Adipose tissue (tissue), 3 donors: Measurements from ENCODE around the gene ETV5. TPM values are rescaled to one million over a fixed set of nuclear protein-coding genes. Genes with fewer than 3 reads are reported as not detected.

Experiments
- H3K27ac ChIP-seq: one replicate; pipeline ENCODE4 v1.5.1; 2013; ENCODE audit warnings: low read depth, low read length
- WGBS, 3 donors: extraction: QIAGEN DNeasy Blood & Tissue Kit; methylation state at CpG; one replicate each; pipeline ENCODE4 v1.1.7; 2013; 5-methylcytosine and 5-hydroxymethylcytosine counted together
- polyA plus RNA-seq, 3 donors: library from polyadenylated mRNA; stranded (reverse); fragments of 200-250 nt; gene quantifications; one replicate each; pipeline ENCODE4 v1.2.3, GENCODE V29; 2013
- donor health status: healthy with polysubstance abuse.
- donor health status: Bipolar disorder and iron deficiency.
- donor health status: healthy.

The ETV5 gene
- polyA plus RNA-seq, 3 donors: 2.9 to 4.7 (median 3.4) TPM

GRCh38 chr3:186100398-186100797, 8.5 kb downstream of the ETV5 start:
- WGBS, 3 donors: 68 to 85% (median 82%) methylated on average over 3 of the region's 3 CpGs

DNA sequence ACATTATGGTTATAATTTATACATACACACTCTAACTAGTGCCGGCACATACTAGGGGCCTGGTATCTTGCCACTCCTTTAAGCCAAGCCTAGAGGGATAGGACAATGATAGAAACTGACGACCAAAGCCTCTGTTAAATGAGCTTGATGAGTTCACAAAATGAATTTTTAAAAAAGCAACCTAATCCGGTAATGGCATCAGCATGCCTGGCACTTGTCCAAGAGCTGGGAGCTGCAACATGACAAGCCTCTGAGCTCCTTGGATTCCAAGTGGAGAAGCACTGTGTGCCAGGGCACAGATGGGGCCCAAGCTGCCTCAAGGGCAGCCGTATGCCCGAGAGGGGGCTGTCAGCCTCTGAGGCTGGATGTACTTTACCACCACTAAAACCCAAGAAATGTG, 9.7 kb downstream of the ETV5 start:
- H3K27ac ChIP-seq: no peak overlapping the region
- 37 to 73% (median 72%) methylated on average over 5 of the region's 5 CpGs for WGBS, 3 donors

More at GRCh38 chr3:186100398-186100797, 8.5 kb downstream of the ETV5 start:
- no peak overlapping the region for H3K27ac ChIP-seq

GRCh38 chr3:186098740-186099139, 10.1 kb downstream of the ETV5 start:
- WGBS, 3 donors: 60 to 83% (median 82%) methylated on average over 3 of the region's 3 CpGs
- H3K27ac ChIP-seq: no peak overlapping the region

GRCh38 chr3:186097663-186098451, 11.0 kb downstream of the ETV5 start:
- no peak overlapping the region for H3K27ac ChIP-seq
- 0 to 2% (median 2%) methylated on average over 16 of the region's 16 CpGs for WGBS, 3 donors

DNA sequence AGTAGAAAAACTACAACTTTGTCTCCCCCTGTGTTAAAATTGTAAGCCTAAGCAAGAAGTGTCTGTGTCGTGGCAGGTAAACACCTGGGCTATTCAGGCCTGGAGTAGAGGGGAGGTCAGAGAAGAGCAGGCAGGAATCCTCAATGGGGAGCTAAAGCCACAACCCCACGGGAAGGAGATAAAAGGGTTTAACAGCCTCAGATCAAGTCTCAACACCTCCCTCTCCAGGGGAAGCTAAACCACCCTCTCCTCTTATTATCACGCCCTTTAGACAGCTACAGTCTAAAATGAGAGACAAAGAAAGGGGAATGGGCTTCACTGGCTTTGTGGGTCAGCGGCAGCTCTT, 11.6 kb downstream of the ETV5 start:
- WGBS, 3 donors: 26 to 55% (median 54%) methylated on average over 4 of the region's 4 CpGs
- H3K27ac ChIP-seq: no peak overlapping the region

DNA sequence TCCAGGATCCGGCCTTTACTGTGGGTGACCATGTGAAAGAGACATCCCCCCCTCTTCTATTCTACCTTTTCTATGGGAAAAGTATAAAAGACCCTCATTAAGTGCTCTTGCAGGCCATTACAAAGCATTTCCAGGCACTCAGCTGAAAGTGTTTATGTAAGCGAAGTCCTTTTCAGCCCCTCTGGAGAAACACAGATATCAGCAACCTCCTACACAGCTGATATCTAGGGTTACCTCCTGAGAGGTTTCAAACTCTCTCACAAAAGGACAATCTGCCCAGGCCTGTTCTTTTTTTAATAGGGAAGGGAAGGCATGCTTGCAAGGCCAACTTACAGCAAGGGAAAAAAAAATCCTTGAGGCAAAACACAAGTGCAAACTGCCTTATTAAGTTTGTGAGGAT, 12.6 kb downstream of the ETV5 start:
- H3K27ac ChIP-seq: no peak overlapping the region

DNA sequence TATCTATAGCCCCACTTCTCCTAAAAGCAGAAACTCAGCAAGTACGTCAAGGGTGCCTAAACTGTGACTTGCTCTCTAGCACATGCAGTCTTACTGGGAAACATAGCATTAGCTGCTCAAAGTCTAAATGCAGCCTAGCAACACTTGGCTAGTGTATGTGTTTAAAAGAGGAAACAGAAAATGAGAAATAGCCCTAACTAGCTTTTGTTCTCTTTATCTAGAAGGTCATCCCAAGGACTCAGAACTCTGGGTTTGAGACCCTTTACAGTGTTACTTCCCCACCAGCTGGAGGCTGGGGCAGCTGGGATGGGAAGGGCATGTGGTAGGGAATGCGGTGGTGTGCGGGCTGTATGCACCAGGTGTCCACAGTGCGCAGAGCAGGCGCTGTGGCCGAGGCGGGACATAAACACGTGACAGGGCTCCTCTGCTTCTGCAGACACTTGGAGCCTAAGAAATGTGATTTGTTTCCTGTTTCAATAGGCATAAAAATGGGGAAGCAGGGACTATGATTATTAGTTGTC, 13.3 kb downstream of the ETV5 start:
- H3K27ac ChIP-seq: no peak overlapping the region
- WGBS, 3 donors: 71 to 84% (median 73%) methylated on average over 8 of the region's 8 CpGs

More for the DNA sequence above, 12.6 kb downstream of the ETV5 start:
- 76 to 87% (median 78%) methylated on average over 2 of the region's 2 CpGs for WGBS, 3 donors

DNA sequence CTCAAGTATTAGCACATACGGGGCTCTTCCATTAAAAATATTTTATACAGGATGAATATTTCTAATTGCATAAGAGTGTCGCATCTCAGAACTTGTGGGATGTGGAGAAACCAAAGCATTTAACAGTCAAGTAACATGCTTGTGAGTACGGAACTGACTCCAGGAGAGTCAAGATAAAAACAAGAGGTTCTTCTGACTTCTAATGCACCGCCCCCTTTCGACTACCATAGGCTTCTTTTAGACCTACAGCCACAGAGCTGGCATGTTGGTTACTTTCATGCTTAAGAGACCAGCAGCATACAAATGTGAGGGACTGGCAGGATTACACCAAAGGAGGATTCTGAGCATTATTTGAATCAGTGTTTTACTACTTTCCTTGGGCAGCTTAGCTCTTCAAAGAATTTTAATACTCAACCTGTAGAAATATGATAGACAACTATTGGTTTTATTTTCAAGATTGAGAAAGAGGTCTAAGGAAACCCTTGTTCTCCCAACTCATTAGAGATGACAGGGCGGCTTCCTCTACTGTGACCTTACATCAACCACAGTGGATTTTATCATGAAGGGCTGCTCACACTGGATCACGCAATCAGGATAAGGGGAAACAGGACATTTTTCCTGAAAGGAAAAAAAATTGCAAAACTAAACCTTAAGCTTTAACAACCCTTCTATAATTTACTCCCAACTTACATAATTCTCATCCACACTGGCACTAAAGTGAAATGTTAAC, 14.0 kb downstream of the ETV5 start:
- 82 to 93% (median 88%) methylated on average over 7 of the region's 7 CpGs for WGBS, 3 donors
- H3K27ac ChIP-seq: no peak overlapping the region

DNA sequence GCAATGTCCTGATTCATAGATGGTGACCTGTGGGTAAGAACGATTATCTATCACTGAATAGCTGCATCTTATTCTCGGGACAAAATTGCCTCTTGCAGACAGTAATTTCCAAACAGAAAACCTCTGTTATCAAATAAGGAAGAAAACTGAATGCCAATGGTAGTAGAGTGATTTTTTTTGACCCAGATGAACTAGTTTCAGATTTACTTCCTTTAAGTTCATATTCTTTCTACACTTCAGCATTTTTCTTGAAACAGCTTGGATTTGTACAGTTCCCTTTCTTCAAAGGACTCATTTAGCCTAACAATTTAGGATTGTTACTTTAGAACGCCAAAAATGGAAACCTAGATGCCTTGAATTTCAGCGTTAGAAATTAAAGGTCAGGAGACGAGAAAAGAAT, 14.6 kb downstream of the ETV5 start:
- H3K27ac ChIP-seq: no peak overlapping the region

DNA sequence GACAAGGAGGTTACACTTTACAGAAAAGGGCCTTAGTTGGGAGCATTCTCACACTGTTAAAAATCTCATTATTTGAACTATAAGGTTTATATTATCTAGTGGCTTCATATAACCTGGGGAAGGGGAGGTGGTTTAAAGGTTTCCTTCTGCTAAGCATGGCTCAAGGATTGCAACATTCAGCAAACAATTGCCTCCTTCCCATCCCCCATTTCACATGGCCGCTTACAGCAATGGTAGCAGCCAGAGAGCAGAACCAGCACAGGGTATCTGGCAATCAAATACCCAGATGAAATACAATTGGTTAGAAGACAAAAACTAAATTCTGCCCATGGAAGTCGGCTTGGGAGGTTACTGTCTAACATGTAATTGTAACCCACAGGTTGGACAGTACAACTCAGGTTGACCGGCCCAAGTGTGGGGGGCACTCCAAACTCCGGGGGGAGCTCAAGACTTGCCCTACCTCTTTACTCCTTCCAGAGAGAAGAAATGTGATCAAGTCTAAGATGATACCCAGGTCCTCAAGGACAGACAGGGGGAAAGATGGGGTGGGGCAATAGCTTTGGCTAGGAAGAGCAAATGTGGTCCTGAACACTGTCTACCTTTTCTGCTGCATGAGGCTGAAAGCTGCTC, 15.5 kb downstream of the ETV5 start:
- H3K27ac ChIP-seq: no peak overlapping the region
- WGBS, 3 donors: 76 to 94% (median 91%) methylated on average over 4 of the region's 4 CpGs

More for the DNA sequence above, 14.6 kb downstream of the ETV5 start:
- WGBS, 3 donors: 85 to 88% (median 87%) methylated on average over 5 of the region's 5 CpGs

GRCh38 chr3:186092360-186093070, 16.4 kb downstream of the ETV5 start:
- WGBS, 3 donors: 84 to 88% (median 87%) methylated on average over 10 of the region's 10 CpGs
- no peak overlapping the region for H3K27ac ChIP-seq

DNA sequence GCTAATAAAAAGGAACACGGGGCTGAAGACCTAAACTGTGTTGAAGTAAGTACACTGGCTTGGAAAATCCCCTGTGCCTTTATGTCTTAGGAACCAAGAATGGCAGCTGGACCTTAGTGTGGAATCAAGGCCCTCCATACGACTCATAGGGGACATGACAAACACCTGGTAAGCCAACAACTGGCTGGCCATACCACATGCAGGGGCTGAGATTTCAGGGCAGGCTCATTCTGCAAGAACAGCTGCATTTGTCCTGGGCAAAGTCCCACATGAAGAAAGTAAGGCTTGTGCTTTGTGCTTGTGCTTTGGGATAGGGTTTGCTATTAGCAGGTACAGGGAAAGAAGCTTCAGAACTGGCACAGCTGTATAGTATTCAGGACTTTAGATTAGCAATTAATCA, 18.0 kb downstream of the ETV5 start:
- 80 to 97% (median 87%) methylated on average over 2 of the region's 2 CpGs for WGBS, 3 donors

DNA sequence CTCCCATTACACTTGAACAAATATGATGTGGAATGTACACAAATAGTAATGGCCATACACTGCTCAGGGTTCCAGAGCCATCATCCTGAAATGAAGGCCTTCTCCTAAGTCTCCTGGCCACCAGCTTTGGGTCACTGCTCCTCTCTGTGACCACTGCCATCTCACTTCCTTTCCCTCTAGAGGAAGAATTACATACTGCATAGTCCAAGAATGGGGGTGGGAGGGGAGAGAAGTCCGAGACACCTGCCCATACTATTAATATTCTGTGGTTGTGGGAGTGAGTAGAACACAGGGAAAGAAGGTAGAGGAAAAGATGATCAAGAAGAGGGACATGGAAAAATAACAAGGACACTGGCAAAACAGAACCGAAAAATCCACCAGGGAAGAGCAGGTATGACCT, 20.6 kb downstream of the ETV5 start:
- H3K27ac ChIP-seq: no peak overlapping the region
- 91 to 100% (median 98%) methylated on average over 2 of the region's 2 CpGs for WGBS, 3 donors

More for the DNA sequence above, 18.0 kb downstream of the ETV5 start:
- no peak overlapping the region for H3K27ac ChIP-seq

- 86 to 91% (median 91%) methylated on average over 4 of the region's 4 CpGs for WGBS, 3 donors
- no peak overlapping the region for H3K27ac ChIP-seq
Measured at GRCh38 chr3:186084264-186084663, 24.6 kb downstream of the ETV5 start.

DNA sequence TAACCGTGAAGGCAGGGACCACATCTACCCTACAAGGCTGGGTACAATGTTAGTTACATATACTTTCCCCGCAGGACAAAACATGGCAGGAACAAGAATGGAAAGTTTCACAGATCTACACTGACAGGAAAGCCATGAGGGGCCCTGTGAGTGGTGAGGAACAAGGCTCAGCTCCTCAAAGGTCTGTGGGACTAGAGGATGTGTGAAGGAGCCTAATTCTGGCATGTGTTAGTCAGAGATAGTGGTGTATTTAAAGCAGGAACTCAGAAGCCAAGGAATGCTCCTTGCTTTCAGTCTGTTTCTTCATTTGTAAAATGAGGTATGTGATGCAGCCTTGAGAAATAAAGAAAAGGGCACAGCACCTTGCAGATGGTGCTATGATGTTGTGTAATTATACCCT, 25.1 kb downstream of the ETV5 start:
- H3K27ac ChIP-seq: no peak overlapping the region
- WGBS, 3 donors: 89 to 94% (median 91%) methylated on average over 2 of the region's 2 CpGs

GRCh38 chr3:186082150-186082549, 26.7 kb downstream of the ETV5 start:
- H3K27ac ChIP-seq: no peak overlapping the region
- 94 to 97% (median 95%) methylated on average over 8 of the region's 8 CpGs for WGBS, 3 donors

DNA sequence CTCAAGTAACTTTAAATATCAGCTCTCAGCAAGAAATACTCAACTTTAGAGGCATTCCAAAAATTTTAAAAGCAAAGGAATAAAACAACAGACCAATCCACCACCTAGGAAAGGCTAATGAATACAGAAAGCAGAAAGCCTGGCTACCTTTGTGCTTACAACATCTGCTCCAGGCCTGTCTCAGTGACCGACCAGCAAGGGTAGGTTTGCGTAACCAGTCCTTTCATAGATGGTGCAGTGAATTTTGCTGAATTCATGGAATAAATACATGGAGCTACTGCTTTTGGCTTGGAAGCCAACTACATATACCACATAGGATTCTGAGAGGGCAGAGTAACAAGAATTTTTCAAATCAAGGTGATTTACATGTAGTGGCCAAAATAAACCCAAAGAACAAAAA, 27.2 kb downstream of the ETV5 start:
- H3K27ac ChIP-seq: no peak overlapping the region

DNA sequence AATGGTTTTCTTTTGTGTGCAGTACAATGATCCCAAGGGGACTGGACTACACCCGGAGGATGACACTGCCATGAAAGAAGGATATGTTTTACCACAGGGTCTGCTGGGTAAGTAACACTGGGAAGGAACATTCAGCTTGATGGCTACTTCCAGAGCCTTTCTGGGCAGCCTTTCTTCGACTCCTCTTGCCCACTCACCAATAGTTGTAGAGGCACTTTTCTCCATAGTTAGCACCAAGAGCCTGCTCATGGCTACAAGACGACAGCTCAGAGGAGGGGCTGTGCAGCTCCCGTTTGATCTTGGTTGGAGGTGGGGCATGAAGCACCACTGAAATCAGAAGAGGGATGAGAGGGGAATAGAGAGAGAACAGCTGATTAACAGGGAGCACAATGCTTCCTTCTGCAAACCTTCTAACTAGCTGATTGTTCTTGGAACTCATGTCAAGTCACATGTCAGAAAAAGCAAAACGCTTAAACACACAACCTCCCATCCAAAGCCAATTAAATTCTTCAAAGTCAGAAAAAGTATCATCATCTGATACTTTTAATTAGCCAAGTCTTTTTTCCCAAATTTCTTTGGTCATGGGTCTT, 27.9 kb downstream of the ETV5 start:
- H3K27ac ChIP-seq: no peak overlapping the region

More for the DNA sequence above, 27.2 kb downstream of the ETV5 start:
- WGBS, 3 donors: 81 to 90% (median 83%) methylated on average over 2 of the region's 2 CpGs

More for the DNA sequence above, 27.9 kb downstream of the ETV5 start:
- WGBS, 3 donors: 74 to 81% (median 77%) methylated on average over 5 of the region's 5 CpGs
